Tibial nerve (tissue), 4 donors: ENCODE measurements around the gene SIGLECL1. TPM values are rescaled to one million over a fixed set of nuclear protein-coding genes. Genes with fewer than 3 reads are reported as not detected.

Experiments
- DNase-seq, 2 donors: peaks; one replicate each; pipeline ENCODE4 v3.0.0-alpha.2; 2019; ENCODE audit warnings: low spot score in 2 of 2
- H3K27ac ChIP-seq, 4 donors: fragments of 200-600 bp; sonication (generic) in 3 of 4; one replicate each; pipeline ENCODE4 v1.5.1; 2017 to 2019; ENCODE audit warnings: mild to moderate bottlenecking in 1 of 4
- H3K27me3 ChIP-seq, 2 donors: fragments of 200-600 bp; sonication (generic) in 1 of 2; one replicate each; pipeline versions ENCODE4 v1.5.1 to v1.6.0; 2017 to 2019
- H3K36me3 ChIP-seq, 3 donors: fragments of 200-600 bp; sonication (generic); one replicate each; pipeline ENCODE4 v1.5.1; 2018 to 2019
- H3K4me1 ChIP-seq, 4 donors: fragments of 200-600 bp; sonication (generic) in 3 of 4; one replicate each; pipeline ENCODE4 v1.5.1; 2017 to 2019
- H3K4me3 ChIP-seq, 4 donors: fragments of 200-600 bp; sonication (generic) in 3 of 4; one replicate each; pipeline ENCODE4 v1.5.1; 2017 to 2019; ENCODE audit warnings: mild to moderate bottlenecking in 1 of 4, moderate library complexity in 1 of 4
- H3K9me3 ChIP-seq, 4 donors: fragments of 200-600 bp; sonication (generic) in 3 of 4; one replicate each; pipeline ENCODE4 v1.5.1; 2017 to 2019
- CTCF ChIP-seq, 5 experiments: fragments of 200-600 bp in 3 of 5; fragments of 450-650 bp in 2 of 5; sonication (generic) in 3 of 5; IDR thresholded peaks; one replicate each; pipeline ENCODE4 v1.5.1; 2016 to 2019; ENCODE audit warnings: antibody characterized with exemption in 5 of 5, mild to moderate bottlenecking in 3 of 5, moderate library complexity in 2 of 5
- EP300 ChIP-seq, 2 donors: sonication (generic); formaldehyde crosslinking; IDR thresholded peaks; one replicate each; pipeline ENCODE4 v1.6.1; 2017; ENCODE audit warnings: antibody characterized with exemption in 2 of 2, mild to moderate bottlenecking in 1 of 2
- POLR2A ChIP-seq, 2 donors: fragments of 450-650 bp; IDR thresholded peaks; one replicate each; pipeline ENCODE4 v1.6.1; 2017; ENCODE audit warnings: antibody characterized with exemption in 2 of 2, mild to moderate bottlenecking in 2 of 2, moderate library complexity in 2 of 2
- WGBS, 2 donors: methylation state at CpG; one replicate each; pipeline ENCODE4 v1.1.5; 2018; 5-methylcytosine and 5-hydroxymethylcytosine counted together
- total RNA-seq, 4 donors: library from RNA; depleted of rRNA; stranded (reverse); fragments of >200 nt; gene quantifications; one replicate each; pipeline ENCODE4 v1.1.0, GENCODE V29; 2016

SIGLECL1 gene
- not detected for total RNA-seq

- H3K36me3 ChIP-seq: no peaks in the 10 kb centered on the region
- H3K27me3 ChIP-seq: no peaks in the 10 kb centered on the region
- DNase-seq: no peak
- peaks cover 0 to 5% (median 0%) of the 10 kb centered on the region in 4 donors for H3K9me3 ChIP-seq
- no peak within 1 kb of the TSS for H3K27ac ChIP-seq
- no peak for TF ChIP-seq CTCF (IDR thresholded peaks at IDR 0.05)
- TF ChIP-seq POLR2A (IDR thresholded peaks at IDR 0.05): no peak
- 93% methylated on average over 16 to 22 of the region's 23 CpGs for WGBS, 2 donors
- no peaks in the 10 kb centered on the region for H3K4me1 ChIP-seq
- no peak within 1 kb of the TSS for H3K4me3 ChIP-seq
Observed at GRCh38 chr19:51250786-51251467, at the start of gene SIGLECL1. SIGLECL1 (plus strand) TSS chr19:51251080; CDS start chr19:51264073, 12,993 bp downstream.

GRCh38 chr19:51201712-51202111 is 49.2 kb upstream of the SIGLECL1 start:
- Histone ChIP-seq H3K27ac (no peak overlapping the region), H3K4me3 (no peak overlapping the region), H3K27me3 (no peaks in the 10 kb centered on the region), H3K9me3 (no peaks in the 10 kb centered on the region), H3K36me3 (no peaks in the 10 kb centered on the region), H3K4me1 (no peaks in the 10 kb centered on the region)
- 47 to 56% methylated on average over 5 of the region's 5 CpGs for WGBS, 2 donors
- no peak for DNase-seq
- TF ChIP-seq CTCF (IDR thresholded peaks at IDR 0.05) (no peak), EP300 (IDR thresholded peaks at IDR 0.05) (no peak), POLR2A (IDR thresholded peaks at IDR 0.05) (no peak)

- WGBS, 2 donors: 48 to 62% methylated on average over 3 of the region's 3 CpGs
- no peak for DNase-seq
- Histone ChIP-seq H3K27me3 (no peaks in the 10 kb centered on the region), H3K36me3 (no peaks in the 10 kb centered on the region), H3K4me1 (no peaks in the 10 kb centered on the region), H3K9me3 (no peaks in the 10 kb centered on the region), H3K27ac (no peak overlapping the region), H3K4me3 (no peak overlapping the region)
- TF ChIP-seq EP300 (IDR thresholded peaks at IDR 0.05) (peak in 1 of 2 donors; percentile 14), POLR2A (IDR thresholded peaks at IDR 0.05) (no peak), CTCF (IDR thresholded peaks at IDR 0.05) (no peak)
Observed at GRCh38 chr19:51203916-51204315, 47.0 kb upstream of the SIGLECL1 start.

- no peaks in the 10 kb centered on the region for H3K9me3 ChIP-seq
- no peaks in the 10 kb centered on the region for H3K27me3 ChIP-seq
- WGBS, 2 donors: 77 to 83% methylated on average over 6 of the region's 6 CpGs
- no peak overlapping the region for H3K4me3 ChIP-seq
- no peak overlapping the region for H3K27ac ChIP-seq
- TF ChIP-seq CTCF (IDR thresholded peaks at IDR 0.05) (no peak), POLR2A (IDR thresholded peaks at IDR 0.05) (no peak), EP300 (IDR thresholded peaks at IDR 0.05) (no peak)
- no peak for DNase-seq
- H3K36me3 ChIP-seq: no peaks in the 10 kb centered on the region
- no peaks in the 10 kb centered on the region for H3K4me1 ChIP-seq
Observed at GRCh38 chr19:51204321-51204720, 46.6 kb upstream of the SIGLECL1 start.

- no peak overlapping the region for H3K27ac ChIP-seq
- WGBS, 2 donors: 54 to 61% methylated on average over 2 of the region's 2 CpGs
- H3K27me3 ChIP-seq: no peaks in the 10 kb centered on the region
- no peaks in the 10 kb centered on the region for H3K4me1 ChIP-seq
- H3K9me3 ChIP-seq: no peaks in the 10 kb centered on the region
- DNase-seq: no peak
- H3K4me3 ChIP-seq: no peak overlapping the region
- no peaks in the 10 kb centered on the region for H3K36me3 ChIP-seq
- no peak for TF ChIP-seq CTCF (IDR thresholded peaks at IDR 0.05)
Observed at GRCh38 chr19:51207747-51208146, 43.1 kb upstream of the SIGLECL1 start.
